Choroid plexus epithelial cell (primary cell): Measurements from ENCODE around the gene CYTH4.
A peak's percentile ranks its signal among the peaks of the same experiment; 100 is the strongest.

Experiments
- DNase-seq: peaks from one replicate; pipeline ENCODE4 v3.0.0-alpha.2; 2010; ENCODE audit warnings: low read depth
- H3K4me3 ChIP-seq: 2 replicates; pipeline ENCODE4 v1.5.1; 2011; ENCODE audit warnings: low read depth, mild to moderate bottlenecking, control low read depth, low read length, moderate library complexity
- CTCF ChIP-seq: conservative IDR thresholded peaks from 2 replicates; pipeline ENCODE4 v1.5.1; 2011; ENCODE audit warnings: low read depth, mild to moderate bottlenecking, control low read depth, inconsistent platforms, low read length, moderate library complexity

CYTH4 gene

GRCh38 chr22:37329238-37330140 lies 47.2 kb downstream of the CYTH4 start:
- no peak for TF ChIP-seq CTCF

GRCh38 chr22:37330200-37331033 lies 48.1 kb downstream of the CYTH4 start:
- TF ChIP-seq CTCF: peak; percentile 50
- DNase-seq: peak; percentile 93

More at GRCh38 chr22:37329238-37330140, 47.2 kb downstream of the CYTH4 start:
- H3K4me3 ChIP-seq: no peak overlapping the region
- DNase-seq: no peak

GRCh38 chr22:37331034-37331428 lies 48.7 kb downstream of the CYTH4 start:
- TF ChIP-seq CTCF: no peak
- peak; percentile 63 for DNase-seq
- no peak overlapping the region for H3K4me3 ChIP-seq

More at GRCh38 chr22:37330200-37331033, 48.1 kb downstream of the CYTH4 start:
- no peak overlapping the region for H3K4me3 ChIP-seq

- no peak overlapping the region for H3K4me3 ChIP-seq
- no peak for DNase-seq
- peak; percentile 23 for TF ChIP-seq CTCF
These were observed 49.7 kb downstream of the CYTH4 start for GRCh38 chr22:37331856-37332536.

- H3K4me3 ChIP-seq: no peak overlapping the region
- no peak for TF ChIP-seq CTCF
- no peak for DNase-seq
These were observed 51.6 kb downstream of the CYTH4 start for GRCh38 chr22:37333724-37334460.

- no peak for DNase-seq
- no peak overlapping the region for H3K4me3 ChIP-seq
These were observed 52.2 kb downstream of the CYTH4 start for GRCh38 chr22:37334461-37334858.

More at GRCh38 chr22:37334461-37334858, 52.2 kb downstream of the CYTH4 start:
- TF ChIP-seq CTCF: no peak
